Measurements from ENCODE around the gene GMDS. TPM values are rescaled to one million over a fixed set of nuclear protein-coding genes. Genes with fewer than 3 reads are reported as not detected.

Gene GMDS
- total and polyA plus RNA-seq, 4 donors, result 7.3 to 28.3 (median 16.1) TPM

DNA sequence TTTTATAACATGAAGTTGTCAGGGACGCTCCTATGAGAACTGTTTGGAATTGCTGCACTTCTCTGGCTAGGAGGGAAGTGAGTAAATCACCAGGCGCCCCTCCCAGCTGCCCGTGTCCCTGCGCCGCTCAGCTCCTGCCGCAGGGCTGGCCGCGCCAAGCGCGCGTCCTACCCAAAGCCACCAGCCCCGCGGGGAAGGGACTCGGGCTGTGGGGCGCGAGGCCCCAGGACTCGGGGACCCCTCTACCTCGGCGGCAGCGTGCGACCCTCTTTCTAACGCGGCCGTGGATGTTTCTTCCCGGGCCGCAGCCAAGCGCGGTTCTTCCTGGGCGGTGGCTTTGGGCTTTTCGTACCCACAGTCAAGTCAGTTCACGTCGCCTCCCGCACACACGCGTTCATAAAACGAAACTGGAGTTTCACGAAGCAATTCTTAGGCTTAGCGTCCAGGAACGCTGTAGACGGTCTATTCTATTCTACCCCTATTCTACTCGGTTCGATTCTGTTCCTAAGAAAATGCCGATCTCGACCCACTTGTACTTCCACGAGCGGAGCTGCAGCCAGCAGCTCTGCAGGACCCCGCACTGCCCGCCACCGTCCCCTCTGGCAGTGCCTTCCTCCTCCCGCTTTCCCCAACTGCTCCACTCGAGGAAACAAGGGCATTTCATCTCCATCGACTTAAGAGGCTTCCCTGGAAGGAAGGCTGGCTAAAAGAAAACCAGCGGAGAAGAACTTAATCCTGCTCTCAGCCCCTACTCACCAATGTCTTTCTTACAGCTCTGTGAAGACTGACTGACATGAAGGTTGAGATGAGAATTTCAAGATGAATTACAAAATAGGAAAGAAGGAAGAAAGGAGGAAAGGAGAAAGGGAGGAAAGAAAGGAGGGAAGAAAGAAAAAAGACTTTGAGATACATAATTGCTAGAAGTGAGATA is 620.3 kb downstream of the GMDS start:
- H3K27me3 ChIP-seq (ENCODE audit: control insufficient read depth in 3 of 3, insufficient read depth in 3 of 3, low read length in 2 of 3), result peaks cover 2 to 94% (median 86%) of the 10 kb centered on the region in 3 donors
- peak overlapping the region; percentile 42 for H3K4me3 ChIP-seq
- ATAC-seq (ENCODE audit: insufficient read depth, low FRiP score) (no peak), DNase-seq (peak in 1 of 3 donors; percentile 56)
- TF ChIP-seq, protein P1, sequence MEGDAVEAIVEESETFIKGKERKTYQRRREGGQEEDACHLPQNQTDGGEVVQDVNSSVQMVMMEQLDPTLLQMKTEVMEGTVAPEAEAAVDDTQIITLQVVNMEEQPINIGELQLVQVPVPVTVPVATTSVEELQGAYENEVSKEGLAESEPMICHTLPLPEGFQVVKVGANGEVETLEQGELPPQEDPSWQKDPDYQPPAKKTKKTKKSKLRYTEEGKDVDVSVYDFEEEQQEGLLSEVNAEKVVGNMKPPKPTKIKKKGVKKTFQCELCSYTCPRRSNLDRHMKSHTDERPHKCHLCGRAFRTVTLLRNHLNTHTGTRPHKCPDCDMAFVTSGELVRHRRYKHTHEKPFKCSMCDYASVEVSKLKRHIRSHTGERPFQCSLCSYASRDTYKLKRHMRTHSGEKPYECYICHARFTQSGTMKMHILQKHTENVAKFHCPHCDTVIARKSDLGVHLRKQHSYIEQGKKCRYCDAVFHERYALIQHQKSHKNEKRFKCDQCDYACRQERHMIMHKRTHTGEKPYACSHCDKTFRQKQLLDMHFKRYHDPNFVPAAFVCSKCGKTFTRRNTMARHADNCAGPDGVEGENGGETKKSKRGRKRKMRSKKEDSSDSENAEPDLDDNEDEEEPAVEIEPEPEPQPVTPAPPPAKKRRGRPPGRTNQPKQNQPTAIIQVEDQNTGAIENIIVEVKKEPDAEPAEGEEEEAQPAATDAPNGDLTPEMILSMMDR (IDR thresholded peaks at IDR 0.05; ENCODE audit: control extremely low read depth, extremely low read depth), result no peak
- WGBS, 2 donors, result 3 to 4% methylated on average over 53 of the region's 53 CpGs
- H3K36me3 ChIP-seq (ENCODE audit: control insufficient read depth in 4 of 4, insufficient read depth in 4 of 4, low read length in 4 of 4), result no peaks in the 10 kb centered on the region
- peak overlapping the region in 1 of 2 donors; percentile 24 for H3K27ac ChIP-seq (ENCODE audit: low read depth in 1 of 2, low read length in 1 of 2)
- no peak overlapping the region for H3K9ac ChIP-seq (ENCODE audit: insufficient read depth in 1 of 2, low read length in 2 of 2)
- H3K4me1 ChIP-seq (ENCODE audit: control insufficient read depth in 5 of 5, insufficient read depth in 5 of 5, low read length in 5 of 5), result peaks cover 0 to 15% (median 7%) of the 10 kb centered on the region in 5 donors
- H3K9me3 ChIP-seq (ENCODE audit: control insufficient read depth in 4 of 4, insufficient read depth in 3 of 4, low read length in 3 of 4), result peaks cover 0 to 6% (median 0%) of the 10 kb centered on the region in 4 donors

DNA sequence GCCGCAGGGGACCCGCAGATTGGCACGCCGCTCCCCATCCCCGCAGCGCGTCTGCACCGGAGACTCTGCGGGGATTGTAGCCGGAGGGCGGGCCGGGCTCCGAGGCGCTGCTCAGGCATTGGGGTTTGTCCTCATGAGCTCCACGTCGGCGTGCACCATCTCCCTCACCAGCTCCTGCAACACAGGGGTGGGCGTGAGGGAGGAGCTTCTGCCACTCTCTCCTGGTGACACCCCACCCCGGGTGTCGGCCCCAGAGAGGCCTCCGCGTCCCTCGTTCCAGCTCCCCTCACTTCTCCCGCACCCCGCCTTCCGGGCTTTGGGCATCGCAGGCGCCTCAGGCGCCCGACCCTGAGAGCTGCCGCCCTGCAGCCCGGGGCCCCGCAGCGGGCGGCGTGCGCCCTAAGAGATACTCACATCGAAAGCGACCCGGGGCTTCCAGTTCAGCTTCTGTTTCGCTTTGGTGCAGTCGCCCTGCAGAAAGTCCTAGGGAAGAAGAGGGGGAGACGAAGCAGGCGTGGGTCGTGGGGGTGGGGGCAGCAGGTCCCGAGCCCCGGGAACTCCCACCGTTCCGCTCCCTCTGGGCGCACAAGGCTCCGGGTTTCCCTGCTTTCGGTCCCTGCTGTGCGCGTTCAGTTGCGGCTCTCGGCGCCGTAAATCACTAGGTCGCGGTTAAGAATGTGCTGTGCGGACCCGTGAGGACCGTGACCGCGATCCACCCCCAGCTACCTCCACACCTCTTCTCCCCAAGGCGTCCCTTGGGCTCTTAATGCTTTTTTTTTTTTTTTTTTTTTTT is 621.2 kb downstream of the GMDS start:
- peak overlapping the region; percentile 29 for H3K4me3 ChIP-seq
- no peak overlapping the region for H3K9ac ChIP-seq (ENCODE audit: insufficient read depth in 1 of 2, low read length in 2 of 2)
- H3K36me3 ChIP-seq (ENCODE audit: control insufficient read depth in 4 of 4, insufficient read depth in 4 of 4, low read length in 4 of 4), result no peaks in the 10 kb centered on the region
- TF ChIP-seq, protein P1 (IDR thresholded peaks at IDR 0.05; ENCODE audit: control extremely low read depth, extremely low read depth), result no peak
- H3K27me3 ChIP-seq (ENCODE audit: control insufficient read depth in 3 of 3, insufficient read depth in 3 of 3, low read length in 2 of 3), result peaks cover 8 to 89% (median 84%) of the 10 kb centered on the region in 3 donors
- peaks cover 0 to 15% (median 11%) of the 10 kb centered on the region in 5 donors for H3K4me1 ChIP-seq (ENCODE audit: control insufficient read depth in 5 of 5, insufficient read depth in 5 of 5, low read length in 5 of 5)
- DNase-seq, result no peak
- peaks cover 0 to 6% (median 0%) of the 10 kb centered on the region in 4 donors for H3K9me3 ChIP-seq (ENCODE audit: control insufficient read depth in 4 of 4, insufficient read depth in 3 of 4, low read length in 3 of 4)
- no peak for ATAC-seq (ENCODE audit: insufficient read depth, low FRiP score)
- no peak overlapping the region for H3K27ac ChIP-seq (ENCODE audit: low read depth in 1 of 2, low read length in 1 of 2)
- WGBS, 2 donors, result 24 to 34% methylated on average over 66 of the region's 66 CpGs

- ATAC-seq (ENCODE audit: insufficient read depth, low FRiP score) (no peak), DNase-seq (no peak)
- no peak overlapping the region for H3K9ac ChIP-seq (ENCODE audit: insufficient read depth in 1 of 2, low read length in 2 of 2)
- H3K4me1 ChIP-seq (ENCODE audit: control insufficient read depth in 5 of 5, insufficient read depth in 5 of 5, low read length in 5 of 5), result peaks cover 0 to 15% (median 11%) of the 10 kb centered on the region in 5 donors
- H3K36me3 ChIP-seq (ENCODE audit: control insufficient read depth in 4 of 4, insufficient read depth in 4 of 4, low read length in 4 of 4), result no peaks in the 10 kb centered on the region
- TF ChIP-seq, protein P1 (IDR thresholded peaks at IDR 0.05; ENCODE audit: control extremely low read depth, extremely low read depth), result no peak
- H3K27me3 ChIP-seq (ENCODE audit: control insufficient read depth in 3 of 3, insufficient read depth in 3 of 3, low read length in 2 of 3), result peaks cover 12 to 89% (median 80%) of the 10 kb centered on the region in 3 donors
- no peak overlapping the region for H3K27ac ChIP-seq (ENCODE audit: low read depth in 1 of 2, low read length in 1 of 2)
- no peak overlapping the region for H3K4me3 ChIP-seq
- WGBS, 2 donors, result 92 to 93% methylated on average over 12 of the region's 12 CpGs
- H3K9me3 ChIP-seq (ENCODE audit: control insufficient read depth in 4 of 4, insufficient read depth in 3 of 4, low read length in 3 of 4), result peaks cover 0 to 6% (median 0%) of the 10 kb centered on the region in 4 donors
Measured at GRCh38 chr6:1623769-1624057, 621.7 kb downstream of the GMDS start.

Measured in lung (tissue), 12 donors.